SK-N-SH treated with all-trans-retinoic acid at 6 μM for 48 hours (cell line): Measurements from ENCODE around the gene AKAP7.

Experiments used
- ATAC-seq: fragments of 200-7000 bp; cut with Tn5 transposase; 3 replicates; pipeline ENCODE4 v1.9.1; 2020; ENCODE audit warnings: mild to moderate bottlenecking, moderate library complexity
- BACH2 ChIP-seq: fragments of 250-450 bp; sonication (Bioruptor Pico); IDR thresholded peaks from 2 replicates; pipeline ENCODE4 v1.9.0; 2021; ENCODE audit warnings: mild to moderate bottlenecking, borderline replicate concordance
- CSDC2 ChIP-seq: fragments of 250-450 bp; sonication (Bioruptor Pico); IDR thresholded peaks from 2 replicates; pipeline ENCODE4 v1.5.0; 2020; ENCODE audit warnings: mild to moderate bottlenecking, moderate library complexity
- CSRNP3 ChIP-seq: fragments of 250-450 bp; sonication (Bioruptor Pico); IDR thresholded peaks from 2 replicates; pipeline ENCODE4 v1.5.1; 2021; ENCODE audit warnings: mild to moderate bottlenecking, moderate library complexity
- GLIS3 ChIP-seq: fragments of 250-450 bp; sonication (Bioruptor Pico); IDR thresholded peaks from 2 replicates; pipeline ENCODE4 v1.5.0; 2020; ENCODE audit warnings: mild to moderate bottlenecking, moderate library complexity
- ISL1 ChIP-seq: fragments of 250-450 bp; sonication (Bioruptor Pico); IDR thresholded peaks from 2 replicates; pipeline ENCODE4 v2.1.2; 2022; ENCODE audit warnings: mild to moderate bottlenecking, moderate library complexity
- OSR1 ChIP-seq: fragments of 250-450 bp; sonication (Bioruptor Pico); IDR thresholded peaks from 2 replicates; pipeline ENCODE4 v1.8.0; 2022; ENCODE audit warnings: moderate library complexity, mild to moderate bottlenecking, inconsistent platforms
- PATZ1 ChIP-seq: fragments of 250-450 bp; sonication (Bioruptor Pico); IDR thresholded peaks from 2 replicates; pipeline ENCODE4 v1.8.0; 2020; ENCODE audit warnings: mild to moderate bottlenecking, moderate library complexity, borderline replicate concordance
- POU6F1 ChIP-seq: fragments of 250-450 bp; sonication (Bioruptor Pico); IDR thresholded peaks from 2 replicates; pipeline ENCODE4 v1.8.0; 2021; ENCODE audit warnings: low read depth, mild to moderate bottlenecking, moderate library complexity, borderline replicate concordance
- PPARA ChIP-seq: fragments of 250-450 bp; sonication (Bioruptor Pico); IDR thresholded peaks from 2 replicates; pipeline ENCODE4 v1.5.0; 2020; ENCODE audit warnings: mild to moderate bottlenecking, borderline replicate concordance
- RARB ChIP-seq: fragments of 250-450 bp; sonication (Bioruptor Pico); IDR thresholded peaks from 2 replicates; pipeline ENCODE4 v1.8.0; 2021; ENCODE audit warnings: mild to moderate bottlenecking, moderate library complexity
- SNAI2 ChIP-seq: fragments of 250-450 bp; sonication (Bioruptor Pico); IDR thresholded peaks from 2 replicates; pipeline ENCODE4 v1.5.0; 2020; ENCODE audit warnings: mild to moderate bottlenecking, moderate library complexity
- TOX ChIP-seq: fragments of 250-450 bp; sonication (Bioruptor Pico); IDR thresholded peaks from 2 replicates; pipeline ENCODE4 v1.8.0; 2021; ENCODE audit warnings: mild to moderate bottlenecking, moderate library complexity, borderline replicate concordance
- TSHZ2 ChIP-seq: fragments of 250-450 bp; sonication (Bioruptor Pico); IDR thresholded peaks from 2 replicates; pipeline ENCODE4 v1.5.0; 2020; ENCODE audit warnings: mild to moderate bottlenecking, moderate library complexity
- ZC3H10 ChIP-seq: fragments of 250-450 bp; sonication (Bioruptor Pico); IDR thresholded peaks from 2 replicates; pipeline ENCODE4 v1.5.1; 2021; ENCODE audit warnings: mild to moderate bottlenecking, moderate library complexity
- ZFP3 ChIP-seq: fragments of 250-450 bp; sonication (Bioruptor Pico); IDR thresholded peaks from 2 replicates; pipeline ENCODE4 v1.5.0; 2020; ENCODE audit warnings: mild to moderate bottlenecking, moderate library complexity
- ZFP30 ChIP-seq: fragments of 450-650 bp; formaldehyde crosslinking; IDR thresholded peaks from 2 replicates; pipeline ENCODE4 v1.5.0; 2022; ENCODE audit warnings: mild to moderate bottlenecking, moderate library complexity
- ZNF565 ChIP-seq: fragments of 450-650 bp; formaldehyde crosslinking; conservative IDR thresholded peaks from 2 replicates; pipeline ENCODE4 v1.5.0; 2020; ENCODE audit warnings: low read depth, mild to moderate bottlenecking, moderate library complexity
- ZNF70 ChIP-seq: fragments of 450-650 bp; formaldehyde crosslinking; IDR thresholded peaks from 2 replicates; pipeline ENCODE4 v1.5.0; 2020; ENCODE audit warnings: mild to moderate bottlenecking, moderate library complexity
- ZNF8 ChIP-seq: fragments of 450-650 bp; formaldehyde crosslinking; IDR thresholded peaks from 2 replicates; pipeline ENCODE4 v1.5.0; 2020; ENCODE audit warnings: mild to moderate bottlenecking, moderate library complexity
- TF ChIP-seq, protein P1 (sequence below): fragments of 250-450 bp; sonication (Bioruptor Pico); IDR thresholded peaks from 2 replicates; pipeline ENCODE4 v1.5.1; 2020; ENCODE audit warnings: low read depth, mild to moderate bottlenecking, moderate library complexity

Gene AKAP7

GRCh38 chr6:131250936-131251335 lies 115.7 kb downstream of the AKAP7 start:
- ATAC-seq: no peak
- TF ChIP-seq CSRNP3 (CRISPR knock-in tag): no peak
- no peak for TF ChIP-seq TOX (CRISPR knock-in tag)
- no peak for TF ChIP-seq RARB (CRISPR knock-in tag)
- no peak for TF ChIP-seq POU6F1
- TF ChIP-seq, protein P1, sequence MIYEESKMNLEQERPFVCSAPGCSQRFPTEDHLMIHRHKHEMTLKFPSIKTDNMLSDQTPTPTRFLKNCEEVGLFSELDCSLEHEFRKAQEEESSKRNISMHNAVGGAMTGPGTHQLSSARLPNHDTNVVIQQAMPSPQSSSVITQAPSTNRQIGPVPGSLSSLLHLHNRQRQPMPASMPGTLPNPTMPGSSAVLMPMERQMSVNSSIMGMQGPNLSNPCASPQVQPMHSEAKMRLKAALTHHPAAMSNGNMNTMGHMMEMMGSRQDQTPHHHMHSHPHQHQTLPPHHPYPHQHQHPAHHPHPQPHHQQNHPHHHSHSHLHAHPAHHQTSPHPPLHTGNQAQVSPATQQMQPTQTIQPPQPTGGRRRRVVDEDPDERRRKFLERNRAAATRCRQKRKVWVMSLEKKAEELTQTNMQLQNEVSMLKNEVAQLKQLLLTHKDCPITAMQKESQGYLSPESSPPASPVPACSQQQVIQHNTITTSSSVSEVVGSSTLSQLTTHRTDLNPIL (CRISPR knock-in tag): no peak
- no peak for TF ChIP-seq GLIS3 (CRISPR knock-in tag)
- TF ChIP-seq CSDC2 (CRISPR knock-in tag): no peak
- TF ChIP-seq ZC3H10 (CRISPR knock-in tag): no peak
- TF ChIP-seq ZNF70 (CRISPR knock-in tag): no peak
- no peak for TF ChIP-seq OSR1 (CRISPR knock-in tag)
- TF ChIP-seq TSHZ2 (CRISPR knock-in tag): no peak
- TF ChIP-seq ZFP3 (CRISPR knock-in tag): no peak
- no peak for TF ChIP-seq ZFP30 (CRISPR knock-in tag)
- TF ChIP-seq SNAI2 (CRISPR knock-in tag): no peak
- TF ChIP-seq ZNF565 (CRISPR knock-in tag): no peak
- TF ChIP-seq ISL1 (CRISPR knock-in tag): no peak
- no peak for TF ChIP-seq PPARA (CRISPR knock-in tag)
- no peak for TF ChIP-seq ZNF8

DNA sequence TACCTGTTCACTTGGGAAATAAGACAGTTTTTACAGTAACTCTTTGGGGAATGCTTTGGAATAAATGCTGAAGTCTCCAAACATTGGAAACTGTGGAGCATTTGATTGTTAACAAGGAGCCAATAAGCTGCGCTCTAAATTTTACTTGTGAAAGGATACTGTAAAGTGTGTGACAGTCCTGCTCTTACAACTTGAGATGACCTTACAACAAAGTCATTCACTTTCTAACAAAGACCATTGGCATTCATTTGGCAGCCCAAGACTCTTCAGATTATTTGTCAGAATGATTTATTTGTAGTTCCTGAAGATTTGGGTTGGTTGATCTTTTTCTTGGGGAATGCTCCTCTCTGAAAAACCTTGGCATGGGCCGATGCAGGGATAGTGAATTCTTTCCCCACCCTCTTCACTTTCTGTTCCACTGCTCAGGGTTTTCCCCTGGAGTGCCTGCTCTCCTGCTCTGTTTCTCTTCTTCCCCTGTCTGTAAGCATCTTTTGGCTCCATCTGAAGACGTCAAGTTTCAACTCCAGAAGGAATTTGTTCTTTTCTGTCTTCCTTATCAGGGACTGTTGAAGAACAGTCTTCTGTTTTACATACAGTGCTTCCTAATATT lies 116.4 kb downstream of the AKAP7 start:
- ATAC-seq: peak; percentile 65
- TF ChIP-seq BACH2 (CRISPR knock-in tag) (no peak), TOX (CRISPR knock-in tag) (no peak)

DNA sequence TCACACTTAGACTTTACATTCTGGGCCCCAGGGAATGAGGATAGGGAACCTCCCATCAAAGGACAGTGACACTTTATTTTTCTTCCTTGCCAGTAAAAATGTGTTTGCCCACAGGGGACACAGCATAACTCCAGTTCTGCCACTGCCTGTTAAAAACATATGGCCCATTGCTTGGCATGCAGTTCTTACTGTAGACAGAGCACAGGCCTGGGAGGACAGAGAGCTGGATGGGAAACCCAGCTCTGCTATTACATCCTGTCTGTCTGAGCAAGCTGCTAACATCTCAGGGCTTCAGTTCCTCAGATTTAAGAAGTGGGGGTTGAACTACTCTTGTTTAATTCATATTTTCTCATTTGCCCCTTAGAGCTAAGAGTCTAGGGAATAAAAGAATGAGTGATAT lies 120.2 kb downstream of the AKAP7 start:
- no peak for ATAC-seq
- TF ChIP-seq SNAI2 (CRISPR knock-in tag): no peak
- TF ChIP-seq, protein P1 (CRISPR knock-in tag): no peak
- TF ChIP-seq PATZ1: no peak
- TF ChIP-seq TSHZ2 (CRISPR knock-in tag): no peak
- no peak for TF ChIP-seq OSR1 (CRISPR knock-in tag)
- no peak for TF ChIP-seq TOX (CRISPR knock-in tag)
- TF ChIP-seq RARB (CRISPR knock-in tag): no peak
